GM23338 (cell line): ENCODE data around the gene TMEM88. TPM values are rescaled to one million over a fixed set of nuclear protein-coding genes. Genes with fewer than 3 reads are reported as not detected.

Source experiments
- ATAC-seq: fragments of 200-7000 bp; cut with Tn5 transposase; 3 replicates; pipeline ENCODE4 v1.9.1; 2020
- DNase-seq: peaks from one replicate; pipeline ENCODE4 v3.0.0-alpha.2; 2015; ENCODE audit warnings: low spot score
- H2AFZ ChIP-seq: fragments of 200-600 bp; sonication (generic); 2 replicates; pipeline ENCODE4 v1.8.0; 2016; ENCODE audit warnings: antibody characterized with exemption, mild to moderate bottlenecking, moderate library complexity
- H3F3A ChIP-seq: fragments of 200-600 bp; sonication (generic); replicated peaks from 2 replicates; pipeline ENCODE4 v1.8.0; 2017; ENCODE audit warnings: antibody characterized with exemption, mixed run types, low read depth
- H3K27ac ChIP-seq: fragments of 200-600 bp; sonication (generic); 2 replicates; pipeline ENCODE4 v1.6.1; 2016; ENCODE audit warnings: low read depth
- H3K27me3 ChIP-seq: fragments of 200-600 bp; sonication (generic); 2 replicates; pipeline ENCODE4 v1.8.0; 2016; ENCODE audit warnings: mild to moderate bottlenecking, mixed run types, moderate library complexity; ENCODE audit not compliant: insufficient read depth
- H3K36me3 ChIP-seq: fragments of 200-600 bp; sonication (generic); 2 replicates; pipeline ENCODE4 v1.8.0; 2016; ENCODE audit warnings: mild to moderate bottlenecking; ENCODE audit not compliant: insufficient read depth
- H3K4me1 ChIP-seq: fragments of 200-600 bp; sonication (generic); 2 replicates; pipeline ENCODE4 v1.8.0; 2016; ENCODE audit warnings: mild to moderate bottlenecking, moderate library complexity; ENCODE audit not compliant: insufficient read depth
- H3K4me2 ChIP-seq: fragments of 200-600 bp; sonication (generic); 2 replicates; pipeline ENCODE4 v1.7.1; 2017; ENCODE audit warnings: mixed run types
- H3K4me3 ChIP-seq: fragments of 200-600 bp; sonication (generic); 2 replicates; pipeline ENCODE4 v1.6.1; 2016; ENCODE audit warnings: mixed run types
- H3K79me2 ChIP-seq: fragments of 200-600 bp; sonication (generic); replicated peaks from 2 replicates; pipeline ENCODE4 v1.8.0; 2017; ENCODE audit warnings: mild to moderate bottlenecking; ENCODE audit not compliant: insufficient read depth
- H3K9me2 ChIP-seq: fragments of 200-600 bp; sonication (generic); 2 replicates; pipeline ENCODE4 v1.8.0; 2017; ENCODE audit not compliant: insufficient read depth
- H4K20me1 ChIP-seq: fragments of 200-600 bp; sonication (generic); replicated peaks from 2 replicates; pipeline ENCODE4 v1.8.0; 2017; ENCODE audit warnings: mild to moderate bottlenecking; ENCODE audit not compliant: insufficient read depth
- H3K27ac Mint-ChIP-seq: 2 replicates; pipeline ENCODE4 v1.8.0; 2020; ENCODE audit warnings: inconsistent platforms, mild to moderate bottlenecking, moderate library complexity, mixed read lengths
- H3K27me3 Mint-ChIP-seq: 3 replicates; pipeline ENCODE4 v1.8.0; 2022; ENCODE audit warnings: low read depth, mild to moderate bottlenecking, moderate library complexity, mixed read lengths, inconsistent platforms; ENCODE audit not compliant: insufficient read depth, poor library complexity
- H3K36me3 Mint-ChIP-seq: 3 replicates; pipeline ENCODE4 v1.8.0; 2021; ENCODE audit warnings: low read depth, mild to moderate bottlenecking, inconsistent platforms, moderate library complexity, mixed read lengths
- H3K4me1 Mint-ChIP-seq: 3 replicates; pipeline ENCODE4 v1.8.0; 2020; ENCODE audit warnings: mild to moderate bottlenecking, inconsistent platforms, mixed read lengths
- H3K4me3 Mint-ChIP-seq: 3 replicates; pipeline ENCODE4 v1.8.0; 2021; ENCODE audit warnings: moderate library complexity, mild to moderate bottlenecking, inconsistent platforms, mixed read lengths
- H3K9me3 Mint-ChIP-seq: 3 replicates; pipeline ENCODE4 v1.8.0; 2020; ENCODE audit warnings: moderate library complexity, mild to moderate bottlenecking, inconsistent platforms, mixed read lengths
- CREB1 ChIP-seq: fragments of 250-450 bp; sonication (Bioruptor Pico); IDR thresholded peaks from 2 replicates; pipeline ENCODE4 v1.5.0; 2020; ENCODE audit warnings: low read depth, mild to moderate bottlenecking, moderate library complexity
- CTCF ChIP-seq, 2 experiments: fragments of 200-600 bp in 1 of 2; sonication (generic) in 1 of 2; conservative IDR thresholded peaks; 2 replicates each; pipeline versions ENCODE4 v1.5.1 to v1.6.1; 2016 to 2017; ENCODE audit warnings: antibody characterized with exemption in 2 of 2, low read depth in 2 of 2, mild to moderate bottlenecking in 2 of 2, moderate library complexity in 1 of 2
- ETS1 ChIP-seq: IDR thresholded peaks from 2 replicates; pipeline ENCODE4 v1.6.1; 2016; ENCODE audit warnings: antibody characterized with exemption
- EZH2 ChIP-seq: fragments of 200-600 bp; sonication (generic); IDR thresholded peaks from one replicate; pipeline ENCODE4 v1.8.0; 2017; ENCODE audit warnings: antibody characterized with exemption, mild to moderate bottlenecking, low read depth; ENCODE audit not compliant: unreplicated experiment
- EZH2phosphoT487 ChIP-seq: fragments of 200-600 bp; sonication (generic); IDR thresholded peaks from one replicate; pipeline ENCODE4 v1.8.1; 2018; ENCODE audit warnings: antibody characterized with exemption; ENCODE audit not compliant: unreplicated experiment
- NANOG ChIP-seq: IDR thresholded peaks from 2 replicates; pipeline ENCODE4 v1.6.1; 2016; ENCODE audit warnings: antibody characterized with exemption, borderline replicate concordance
- STAT1 ChIP-seq: IDR thresholded peaks from one replicate; pipeline ENCODE4 v1.6.1; 2016; ENCODE audit warnings: antibody characterized with exemption; ENCODE audit not compliant: unreplicated experiment
- ZNF114 ChIP-seq: fragments of 250-450 bp; sonication (Bioruptor Pico); IDR thresholded peaks from 2 replicates; pipeline ENCODE4 v1.5.0; 2020; ENCODE audit warnings: mild to moderate bottlenecking, moderate library complexity
- ZNF331 ChIP-seq: fragments of 250-450 bp; sonication (Bioruptor Pico); IDR thresholded peaks from 2 replicates; pipeline ENCODE4 v1.5.0; 2020; ENCODE audit warnings: low read depth, mild to moderate bottlenecking, moderate library complexity
- polyA plus RNA-seq: library from polyadenylated mRNA; unstranded; fragments of >200 nt; fragmentation: Nextera tagmentation; extraction: Ambion mirVana; gene quantifications from 2 replicates; pipeline ENCODE4 v1.2.1, GENCODE V29; 2016
- total RNA-seq: library from RNA; depleted of rRNA; stranded (reverse); fragments of >200 nt; shearing (Covaris generic); gene quantifications from 2 replicates; pipeline ENCODE4 v1.2.3, GENCODE V29; 2014
- TF ChIP-seq, protein P1 (sequence below): fragments of 250-450 bp; sonication (Bioruptor Pico); IDR thresholded peaks from 2 replicates; pipeline ENCODE4 v1.5.0; 2020; ENCODE audit warnings: mild to moderate bottlenecking, moderate library complexity

Gene TMEM88
- total and polyA plus RNA-seq, 2 experiments from 2014 or later: 0.58 to 0.97 TPM

GRCh38 chr17:7846063-7846735 is 8.7 kb upstream of the TMEM88 start:
- Mint-ChIP-seq H3K9me3 (no peaks in the 10 kb centered on the region; the same call in 2 of the 3 replicates), H3K36me3 (no peaks in the 10 kb centered on the region; the same call in 2 of the 3 replicates), H3K27me3 (peaks cover 45% of the 10 kb centered on the region), H3K4me1 (peaks cover 13% of the 10 kb centered on the region), H3K27ac (no peak overlapping the region), H3K4me3 (no peak overlapping the region; the same call in 2 of the 3 replicates)
- Histone ChIP-seq H3K36me3 (no peaks in the 10 kb centered on the region), H4K20me1 (peaks cover under 1% of the 10 kb centered on the region; the same call in 1 of the 2 replicates), H3K4me2 (no peak overlapping the region), H3K79me2 (no peaks in the 10 kb centered on the region), H3K9me2 (no peaks in the 10 kb centered on the region), H3K4me3 (no peak overlapping the region), H3F3A (0 out of 2 replicates have a peak, but pooled peaks cover under 1% of the 10 kb centered on the region), H3K27ac (no peak overlapping the region), H3K27me3 (peaks cover 83% of the 10 kb centered on the region), H3K4me1 (peaks cover 9% of the 10 kb centered on the region; the same call in 1 of the 2 replicates), H2AFZ (no peak overlapping the region)
- TF ChIP-seq CTCF (conservative IDR thresholded peaks at IDR 0.05; ENCODE audit: low read depth in 2 of 2) (no peak), STAT1 (no peak), EZH2phosphoT487 (no peak), ETS1 (no peak), EZH2 (no peak), NANOG (no peak), CREB1 (CRISPR knock-in tag) (no peak), ZNF331 (no peak), ZNF114 (CRISPR knock-in tag) (no peak)
- TF ChIP-seq, protein P1, sequence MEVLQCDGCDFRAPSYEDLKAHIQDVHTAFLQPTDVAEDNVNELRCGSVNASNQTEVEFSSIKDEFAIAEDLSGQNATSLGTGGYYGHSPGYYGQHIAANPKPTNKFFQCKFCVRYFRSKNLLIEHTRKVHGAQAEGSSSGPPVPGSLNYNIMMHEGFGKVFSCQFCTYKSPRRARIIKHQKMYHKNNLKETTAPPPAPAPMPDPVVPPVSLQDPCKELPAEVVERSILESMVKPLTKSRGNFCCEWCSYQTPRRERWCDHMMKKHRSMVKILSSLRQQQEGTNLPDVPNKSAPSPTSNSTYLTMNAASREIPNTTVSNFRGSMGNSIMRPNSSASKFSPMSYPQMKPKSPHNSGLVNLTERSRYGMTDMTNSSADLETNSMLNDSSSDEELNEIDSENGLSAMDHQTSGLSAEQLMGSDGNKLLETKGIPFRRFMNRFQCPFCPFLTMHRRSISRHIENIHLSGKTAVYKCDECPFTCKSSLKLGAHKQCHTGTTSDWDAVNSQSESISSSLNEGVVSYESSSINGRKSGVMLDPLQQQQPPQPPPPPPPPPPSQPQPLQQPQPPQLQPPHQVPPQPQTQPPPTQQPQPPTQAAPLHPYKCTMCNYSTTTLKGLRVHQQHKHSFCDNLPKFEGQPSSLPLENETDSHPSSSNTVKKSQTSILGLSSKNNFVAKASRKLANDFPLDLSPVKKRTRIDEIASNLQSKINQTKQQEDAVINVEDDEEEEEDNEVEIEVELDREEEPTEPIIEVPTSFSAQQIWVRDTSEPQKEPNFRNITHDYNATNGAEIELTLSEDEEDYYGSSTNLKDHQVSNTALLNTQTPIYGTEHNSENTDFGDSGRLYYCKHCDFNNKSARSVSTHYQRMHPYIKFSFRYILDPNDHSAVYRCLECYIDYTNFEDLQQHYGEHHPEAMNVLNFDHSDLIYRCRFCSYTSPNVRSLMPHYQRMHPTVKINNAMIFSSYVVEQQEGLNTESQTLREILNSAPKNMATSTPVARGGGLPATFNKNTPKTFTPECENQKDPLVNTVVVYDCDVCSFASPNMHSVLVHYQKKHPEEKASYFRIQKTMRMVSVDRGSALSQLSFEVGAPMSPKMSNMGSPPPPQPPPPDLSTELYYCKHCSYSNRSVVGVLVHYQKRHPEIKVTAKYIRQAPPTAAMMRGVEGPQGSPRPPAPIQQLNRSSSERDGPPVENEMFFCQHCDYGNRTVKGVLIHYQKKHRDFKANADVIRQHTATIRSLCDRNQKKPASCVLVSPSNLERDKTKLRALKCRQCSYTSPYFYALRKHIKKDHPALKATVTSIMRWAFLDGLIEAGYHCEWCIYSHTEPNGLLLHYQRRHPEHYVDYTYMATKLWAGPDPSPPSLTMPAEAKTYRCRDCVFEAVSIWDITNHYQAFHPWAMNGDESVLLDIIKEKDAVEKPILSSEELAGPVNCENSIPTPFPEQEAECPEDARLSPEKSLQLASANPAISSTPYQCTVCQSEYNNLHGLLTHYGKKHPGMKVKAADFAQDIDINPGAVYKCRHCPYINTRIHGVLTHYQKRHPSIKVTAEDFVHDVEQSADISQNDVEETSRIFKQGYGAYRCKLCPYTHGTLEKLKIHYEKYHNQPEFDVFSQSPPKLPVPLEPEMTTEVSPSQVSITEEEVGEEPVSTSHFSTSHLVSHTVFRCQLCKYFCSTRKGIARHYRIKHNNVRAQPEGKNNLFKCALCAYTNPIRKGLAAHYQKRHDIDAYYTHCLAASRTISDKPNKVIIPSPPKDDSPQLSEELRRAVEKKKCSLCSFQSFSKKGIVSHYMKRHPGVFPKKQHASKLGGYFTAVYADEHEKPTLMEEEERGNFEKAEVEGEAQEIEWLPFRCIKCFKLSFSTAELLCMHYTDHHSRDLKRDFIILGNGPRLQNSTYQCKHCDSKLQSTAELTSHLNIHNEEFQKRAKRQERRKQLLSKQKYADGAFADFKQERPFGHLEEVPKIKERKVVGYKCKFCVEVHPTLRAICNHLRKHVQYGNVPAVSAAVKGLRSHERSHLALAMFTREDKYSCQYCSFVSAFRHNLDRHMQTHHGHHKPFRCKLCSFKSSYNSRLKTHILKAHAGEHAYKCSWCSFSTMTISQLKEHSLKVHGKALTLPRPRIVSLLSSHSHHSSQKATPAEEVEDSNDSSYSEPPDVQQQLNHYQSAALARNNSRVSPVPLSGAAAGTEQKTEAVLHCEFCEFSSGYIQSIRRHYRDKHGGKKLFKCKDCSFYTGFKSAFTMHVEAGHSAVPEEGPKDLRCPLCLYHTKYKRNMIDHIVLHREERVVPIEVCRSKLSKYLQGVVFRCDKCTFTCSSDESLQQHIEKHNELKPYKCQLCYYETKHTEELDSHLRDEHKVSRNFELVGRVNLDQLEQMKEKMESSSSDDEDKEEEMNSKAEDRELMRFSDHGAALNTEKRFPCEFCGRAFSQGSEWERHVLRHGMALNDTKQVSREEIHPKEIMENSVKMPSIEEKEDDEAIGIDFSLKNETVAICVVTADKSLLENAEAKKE (CRISPR knock-in tag): no peak
- ATAC-seq (no peak), DNase-seq (no peak)
